Sigmoid colon (tissue), 4 donors: ENCODE results near the gene CORO1C.

Source experiments
- CTCF ChIP-seq, 4 experiments: fragments of 450-650 bp in 3 of 4; fragments of 200-600 bp in 1 of 4; IDR thresholded peaks; one replicate each; pipeline ENCODE4 v1.5.1; 2016 to 2019; ENCODE audit warnings: antibody characterized with exemption in 4 of 4, mild to moderate bottlenecking in 3 of 4, moderate library complexity in 2 of 4
- EP300 ChIP-seq, 4 donors: sonication (generic); formaldehyde crosslinking; IDR thresholded peaks; one replicate each; pipeline ENCODE4 v1.6.1; 2017; ENCODE audit warnings: antibody characterized with exemption in 4 of 4
- POLR2A ChIP-seq, 2 donors: fragments of 450-650 bp; IDR thresholded peaks; one replicate each; pipeline ENCODE4 v1.6.1; 2016; ENCODE audit warnings: antibody characterized with exemption in 2 of 2, mild to moderate bottlenecking in 2 of 2, moderate library complexity in 2 of 2
- POLR2AphosphoS5 ChIP-seq, 4 donors: sonication (generic); formaldehyde crosslinking; IDR thresholded peaks; one replicate each; pipeline ENCODE4 v1.6.1; 2017; ENCODE audit warnings: antibody characterized with exemption in 4 of 4

GRCh38 chr12:108598553-108599250 is 132.6 kb downstream of the CORO1C start:
- TF ChIP-seq POLR2AphosphoS5 (IDR thresholded peaks at IDR 0.05) (no peak), EP300 (IDR thresholded peaks at IDR 0.05) (no peak), CTCF (IDR thresholded peaks at IDR 0.05) (no peak), POLR2A (IDR thresholded peaks at IDR 0.05) (no peak)
